ENCODE measurements around the gene TWSG1.

TWSG1 gene

DNA sequence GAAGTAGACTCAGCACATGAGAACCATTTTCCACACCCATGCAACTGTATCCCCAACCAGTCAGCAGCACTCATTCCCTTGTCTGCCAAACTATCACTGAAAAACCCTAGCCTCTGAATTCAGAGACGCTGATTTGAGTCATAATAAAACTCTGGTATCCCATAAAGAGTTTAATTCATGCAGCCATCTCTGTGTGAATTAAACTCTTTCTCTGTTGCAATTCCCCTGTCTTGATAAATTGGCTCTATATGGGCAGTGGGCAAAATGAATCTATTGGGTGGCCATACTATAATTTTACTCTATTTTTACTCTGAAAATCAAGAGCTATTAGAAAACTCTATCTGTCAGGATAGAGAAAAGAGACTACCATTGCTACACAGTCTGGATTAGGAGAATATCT lies 40.6 kb upstream of the TWSG1 start:
- Histone ChIP-seq H3K36me3 (no peaks in the 10 kb centered on the region), H3K27me3 (ENCODE audit: insufficient read depth, low read depth, severe bottlenecking) (no peaks in the 10 kb centered on the region), H3K27ac (no peak overlapping the region), H3K4me3 (ENCODE audit: low read depth, low read length) (no peak overlapping the region), H3K9me3 (ENCODE audit: severe bottlenecking) (peaks cover 11% of the 10 kb centered on the region)
- DNase-seq, result no peak
- TF ChIP-seq, protein P1, sequence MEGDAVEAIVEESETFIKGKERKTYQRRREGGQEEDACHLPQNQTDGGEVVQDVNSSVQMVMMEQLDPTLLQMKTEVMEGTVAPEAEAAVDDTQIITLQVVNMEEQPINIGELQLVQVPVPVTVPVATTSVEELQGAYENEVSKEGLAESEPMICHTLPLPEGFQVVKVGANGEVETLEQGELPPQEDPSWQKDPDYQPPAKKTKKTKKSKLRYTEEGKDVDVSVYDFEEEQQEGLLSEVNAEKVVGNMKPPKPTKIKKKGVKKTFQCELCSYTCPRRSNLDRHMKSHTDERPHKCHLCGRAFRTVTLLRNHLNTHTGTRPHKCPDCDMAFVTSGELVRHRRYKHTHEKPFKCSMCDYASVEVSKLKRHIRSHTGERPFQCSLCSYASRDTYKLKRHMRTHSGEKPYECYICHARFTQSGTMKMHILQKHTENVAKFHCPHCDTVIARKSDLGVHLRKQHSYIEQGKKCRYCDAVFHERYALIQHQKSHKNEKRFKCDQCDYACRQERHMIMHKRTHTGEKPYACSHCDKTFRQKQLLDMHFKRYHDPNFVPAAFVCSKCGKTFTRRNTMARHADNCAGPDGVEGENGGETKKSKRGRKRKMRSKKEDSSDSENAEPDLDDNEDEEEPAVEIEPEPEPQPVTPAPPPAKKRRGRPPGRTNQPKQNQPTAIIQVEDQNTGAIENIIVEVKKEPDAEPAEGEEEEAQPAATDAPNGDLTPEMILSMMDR (IDR thresholded peaks at IDR 0.05; ENCODE audit: low read depth, low read length), result no peak

DNA sequence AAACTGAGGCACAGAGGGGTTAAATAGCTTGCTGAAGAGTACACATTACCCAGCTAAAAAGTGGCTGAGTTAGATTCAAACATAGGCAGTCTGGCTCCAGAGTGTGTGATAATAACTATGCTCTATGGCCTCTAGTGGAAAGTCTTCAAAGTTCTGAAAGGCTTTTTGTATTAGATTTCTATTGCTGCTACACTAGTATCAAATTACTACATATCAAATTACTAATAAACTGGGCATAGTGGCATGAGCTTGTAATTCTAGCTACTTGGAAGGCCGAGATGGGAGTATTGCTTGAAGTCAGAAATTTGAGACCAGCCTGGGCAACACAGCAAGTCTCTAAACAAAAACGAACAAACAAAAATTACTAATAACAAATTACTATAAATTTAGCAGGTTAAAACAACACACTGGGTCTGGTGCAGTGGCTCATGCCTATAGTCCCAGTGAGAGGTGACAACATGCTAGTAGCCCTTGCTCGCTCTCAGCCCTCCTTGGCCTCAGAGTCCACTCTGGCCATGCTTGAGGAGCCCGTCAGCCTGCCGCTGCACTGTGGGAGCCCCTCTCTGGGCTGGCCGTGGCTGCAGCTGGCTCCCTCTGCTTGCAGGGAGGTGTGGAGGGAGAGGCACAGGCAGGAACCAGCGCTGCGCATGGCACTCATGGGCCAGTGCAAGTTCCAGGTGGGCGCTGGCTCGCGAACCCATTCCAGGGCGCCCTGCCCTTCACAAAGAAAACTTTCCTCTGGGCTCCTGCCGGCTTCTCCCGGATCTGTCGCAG lies 38.2 kb upstream of the TWSG1 start:
- Histone ChIP-seq H3K27me3 (ENCODE audit: insufficient read depth, low read depth, severe bottlenecking) (no peaks in the 10 kb centered on the region), H3K36me3 (no peaks in the 10 kb centered on the region), H3K4me3 (ENCODE audit: low read depth, low read length) (no peak overlapping the region), H3K27ac (no peak overlapping the region), H3K9me3 (ENCODE audit: severe bottlenecking) (peaks cover 8% of the 10 kb centered on the region)
- TF ChIP-seq, protein P1 (IDR thresholded peaks at IDR 0.05; ENCODE audit: low read depth, low read length), result no peak
- no peak for DNase-seq

DNA sequence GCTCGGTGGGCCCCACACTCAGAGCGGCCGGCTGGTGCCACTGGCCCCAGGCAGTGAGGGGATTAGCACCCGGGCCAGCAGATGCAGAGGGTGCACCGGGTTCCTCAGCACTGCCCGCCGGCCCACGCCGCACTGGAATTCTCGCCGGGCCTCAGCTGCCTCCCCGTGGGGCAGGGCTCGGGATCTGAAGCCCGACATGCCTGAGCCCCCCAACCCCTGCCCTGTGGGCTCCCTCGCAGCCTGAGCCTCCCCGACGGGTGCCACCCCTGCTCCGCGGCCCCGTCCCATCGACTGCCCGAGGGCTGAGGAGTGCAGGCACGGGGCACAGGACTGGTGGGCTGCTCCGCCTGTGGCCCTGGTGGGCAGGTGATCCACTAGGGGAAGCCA lies 37.6 kb upstream of the TWSG1 start:
- Histone ChIP-seq H3K9me3 (ENCODE audit: severe bottlenecking) (peaks cover 8% of the 10 kb centered on the region), H3K27me3 (ENCODE audit: insufficient read depth, low read depth, severe bottlenecking) (no peaks in the 10 kb centered on the region), H3K4me3 (ENCODE audit: low read depth, low read length) (no peak overlapping the region), H3K36me3 (no peaks in the 10 kb centered on the region), H3K27ac (no peak overlapping the region)
- TF ChIP-seq, protein P1 (IDR thresholded peaks at IDR 0.05; ENCODE audit: low read depth, low read length), result no peak
- no peak for DNase-seq

DNA sequence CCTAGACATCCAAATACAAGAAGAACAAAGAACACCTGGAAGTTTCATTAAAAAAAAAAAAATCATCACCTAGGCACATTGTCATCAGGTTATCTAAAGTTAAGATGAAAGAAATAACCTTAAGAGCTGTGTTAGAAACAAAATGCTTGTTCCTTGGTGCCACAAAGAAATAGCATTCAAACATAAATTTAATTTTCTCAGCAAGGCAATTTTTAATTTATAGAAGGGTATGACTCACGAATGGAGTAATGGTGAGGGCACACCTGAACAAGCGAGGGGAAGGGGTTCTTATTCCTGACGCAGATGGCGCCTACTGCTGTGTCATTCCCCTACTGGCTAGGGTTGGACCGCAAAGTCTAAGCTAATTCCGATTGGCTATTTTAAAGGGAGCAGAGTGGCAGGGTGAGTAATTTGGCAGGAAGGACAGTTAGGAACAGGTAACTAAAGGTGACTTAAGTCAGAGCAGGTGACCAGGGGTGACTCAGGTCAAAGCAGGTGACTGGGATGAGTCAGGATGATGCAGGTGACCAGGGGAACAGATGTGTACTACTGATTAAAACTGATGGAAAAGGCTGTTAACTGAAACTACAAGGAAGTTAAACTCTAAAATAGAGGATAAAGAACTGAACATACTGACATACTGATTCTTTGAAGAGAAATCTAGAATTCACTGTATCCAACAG lies 30.0 kb upstream of the TWSG1 start:
- Histone ChIP-seq H3K36me3 (no peaks in the 10 kb centered on the region), H3K27ac (no peak overlapping the region), H3K9me3 (ENCODE audit: severe bottlenecking) (peaks cover 3% of the 10 kb centered on the region), H3K27me3 (ENCODE audit: insufficient read depth, low read depth, severe bottlenecking) (no peaks in the 10 kb centered on the region), H3K4me3 (ENCODE audit: low read depth, low read length) (no peak overlapping the region)
- TF ChIP-seq, protein P1 (IDR thresholded peaks at IDR 0.05; ENCODE audit: low read depth, low read length), result no peak
- DNase-seq, result no peak

DNA sequence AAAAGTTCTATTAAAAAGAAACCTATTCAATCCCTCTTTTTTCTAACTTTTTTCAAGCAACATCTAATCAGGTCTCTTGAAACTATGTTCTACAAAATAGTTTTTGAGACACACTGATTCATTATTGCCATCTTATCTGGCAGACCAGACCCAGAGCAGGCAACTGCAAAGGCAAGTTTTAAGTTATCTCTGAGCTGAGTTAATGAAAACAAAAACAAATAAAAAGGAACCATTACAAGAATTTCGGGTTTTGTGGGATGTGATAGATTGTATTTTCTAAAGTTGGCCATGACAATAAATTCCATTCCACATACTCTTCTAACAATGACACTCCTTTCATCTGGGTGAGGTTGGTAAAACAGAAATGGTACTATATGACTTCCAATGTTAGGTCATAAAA lies 15.2 kb upstream of the TWSG1 start:
- TF ChIP-seq, protein P1 (IDR thresholded peaks at IDR 0.05; ENCODE audit: low read depth, low read length), result no peak
- Histone ChIP-seq H3K27me3 (ENCODE audit: insufficient read depth, low read depth, severe bottlenecking) (no peaks in the 10 kb centered on the region), H3K36me3 (no peaks in the 10 kb centered on the region), H3K9me3 (ENCODE audit: severe bottlenecking) (peaks cover 2% of the 10 kb centered on the region), H3K27ac (no peak overlapping the region), H3K4me3 (ENCODE audit: low read depth, low read length) (no peak overlapping the region)
- DNase-seq, result no peak
